Smooth muscle cell (in vitro differentiated cells): ENCODE measurements around the gene MAST2. TPM values are rescaled to one million over a fixed set of nuclear protein-coding genes. Genes with fewer than 3 reads are reported as not detected.

ENCODE experiments used
- DNase-seq: peaks from one replicate; lab custom pipeline; 2025; ENCODE audit not compliant: unreplicated experiment; lab: John Stamatoyannopoulos, UW
- H2AFZ ChIP-seq: fragments of 200-600 bp; sonication (generic); 2 replicates; pipeline ENCODE4 v1.6.0; 2016; ENCODE audit warnings: antibody characterized with exemption, low read depth, mild to moderate bottlenecking
- H3F3A ChIP-seq: fragments of 200-600 bp; sonication (generic); 2 replicates; pipeline ENCODE4 v1.6.0; 2017; ENCODE audit warnings: antibody characterized with exemption, low read depth
- H3K27ac ChIP-seq: fragments of 200-600 bp; sonication (generic); 2 replicates; pipeline ENCODE4 v1.5.1; 2016; ENCODE audit warnings: low read depth, mild to moderate bottlenecking
- H3K27me3 ChIP-seq: fragments of 200-600 bp; sonication (generic); 2 replicates; pipeline ENCODE4 v1.6.1; 2016; ENCODE audit warnings: low read depth, mild to moderate bottlenecking
- H3K36me3 ChIP-seq: fragments of 200-600 bp; sonication (generic); 2 replicates; pipeline ENCODE4 v1.5.1; 2016; ENCODE audit warnings: low read depth
- H3K4me1 ChIP-seq: fragments of 200-600 bp; sonication (generic); 2 replicates; pipeline ENCODE4 v1.5.1; 2016; ENCODE audit warnings: low read depth
- H3K4me2 ChIP-seq: fragments of 200-600 bp; sonication (generic); 2 replicates; pipeline ENCODE4 v1.6.0; 2016; ENCODE audit warnings: mild to moderate bottlenecking
- H3K4me3 ChIP-seq: fragments of 200-600 bp; sonication (generic); 2 replicates; pipeline ENCODE4 v1.5.1; 2016; ENCODE audit warnings: mild to moderate bottlenecking
- H3K79me2 ChIP-seq: fragments of 200-600 bp; sonication (generic); 2 replicates; pipeline ENCODE4 v1.6.0; 2016; ENCODE audit warnings: low read depth, mild to moderate bottlenecking
- H3K9ac ChIP-seq: fragments of 200-600 bp; sonication (generic); 2 replicates; pipeline ENCODE4 v1.6.0; 2016; ENCODE audit warnings: low read depth
- H3K9me3 ChIP-seq: fragments of 200-600 bp; sonication (generic); replicated peaks from 2 replicates; pipeline ENCODE4 v1.5.1; 2016; ENCODE audit warnings: low read depth
- H4K20me1 ChIP-seq: fragments of 200-600 bp; sonication (generic); 2 replicates; pipeline ENCODE4 v1.6.0; 2016; ENCODE audit warnings: low read depth
- WGBS: methylation state at CpG from one replicate; pipeline ENCODE4 v1.1.7; 2016; ENCODE audit warnings: low lambda C conversion rate; 5-methylcytosine and 5-hydroxymethylcytosine counted together
- polyA plus RNA-seq: library from polyadenylated mRNA; unstranded; fragments of >200 nt; fragmentation: Nextera tagmentation; extraction: Ambion mirVana; gene quantifications from 2 replicates; pipeline ENCODE4 v1.2.1, GENCODE V29; 2016
- total RNA-seq: library from RNA; depleted of rRNA; stranded (reverse); fragments of >200 nt; gene quantifications from 2 replicates; pipeline ENCODE4 v1.2.3, GENCODE V29; 2014
- TF ChIP-seq, protein P1 (sequence below): fragments of 200-600 bp; sonication (generic); IDR thresholded peaks from 2 replicates; pipeline ENCODE4 v1.5.1; 2017; ENCODE audit warnings: borderline replicate concordance, mild to moderate bottlenecking, antibody characterized with exemption; ENCODE audit not compliant: insufficient read depth, poor library complexity, severe bottlenecking

The MAST2 gene
- total and polyA plus RNA-seq, 2 experiments from 2014 or later: 18.4 to 26.2 TPM

DNA sequence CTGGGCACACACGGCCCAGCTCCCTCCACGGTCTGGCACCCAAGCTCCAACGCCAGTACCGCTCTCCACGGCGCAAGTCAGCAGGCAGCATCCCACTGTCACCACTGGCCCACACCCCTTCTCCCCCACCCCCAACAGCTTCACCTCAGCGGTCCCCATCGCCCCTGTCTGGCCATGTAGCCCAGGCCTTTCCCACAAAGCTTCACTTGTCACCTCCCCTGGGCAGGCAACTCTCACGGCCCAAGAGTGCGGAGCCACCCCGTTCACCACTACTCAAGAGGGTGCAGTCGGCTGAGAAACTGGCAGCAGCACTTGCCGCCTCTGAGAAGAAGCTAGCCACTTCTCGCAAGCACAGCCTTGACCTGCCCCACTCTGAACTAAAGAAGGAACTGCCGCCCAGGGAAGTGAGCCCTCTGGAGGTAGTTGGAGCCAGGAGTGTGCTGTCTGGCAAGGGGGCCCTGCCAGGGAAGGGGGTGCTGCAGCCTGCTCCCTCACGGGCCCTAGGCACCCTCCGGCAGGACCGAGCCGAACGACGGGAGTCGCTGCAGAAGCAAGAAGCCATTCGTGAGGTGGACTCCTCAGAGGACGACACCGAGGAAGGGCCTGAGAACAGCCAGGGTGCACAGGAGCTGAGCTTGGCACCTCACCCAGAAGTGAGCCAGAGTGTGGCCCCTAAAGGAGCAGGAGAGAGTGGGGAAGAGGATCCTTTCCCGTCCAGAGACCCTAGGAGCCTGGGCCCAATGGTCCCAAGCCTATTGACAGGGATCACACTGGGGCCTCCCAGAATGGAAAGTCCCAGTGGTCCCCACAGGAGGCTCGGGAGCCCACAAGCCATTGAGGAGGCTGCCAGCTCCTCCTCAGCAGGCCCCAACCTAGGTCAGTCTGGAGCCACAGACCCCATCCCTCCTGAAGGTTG is 231.4 kb downstream of the MAST2 start:
- H3K9ac ChIP-seq: no peak overlapping the region
- WGBS: 94% methylated on average over 27 of the region's 27 CpGs
- TF ChIP-seq, protein P1, sequence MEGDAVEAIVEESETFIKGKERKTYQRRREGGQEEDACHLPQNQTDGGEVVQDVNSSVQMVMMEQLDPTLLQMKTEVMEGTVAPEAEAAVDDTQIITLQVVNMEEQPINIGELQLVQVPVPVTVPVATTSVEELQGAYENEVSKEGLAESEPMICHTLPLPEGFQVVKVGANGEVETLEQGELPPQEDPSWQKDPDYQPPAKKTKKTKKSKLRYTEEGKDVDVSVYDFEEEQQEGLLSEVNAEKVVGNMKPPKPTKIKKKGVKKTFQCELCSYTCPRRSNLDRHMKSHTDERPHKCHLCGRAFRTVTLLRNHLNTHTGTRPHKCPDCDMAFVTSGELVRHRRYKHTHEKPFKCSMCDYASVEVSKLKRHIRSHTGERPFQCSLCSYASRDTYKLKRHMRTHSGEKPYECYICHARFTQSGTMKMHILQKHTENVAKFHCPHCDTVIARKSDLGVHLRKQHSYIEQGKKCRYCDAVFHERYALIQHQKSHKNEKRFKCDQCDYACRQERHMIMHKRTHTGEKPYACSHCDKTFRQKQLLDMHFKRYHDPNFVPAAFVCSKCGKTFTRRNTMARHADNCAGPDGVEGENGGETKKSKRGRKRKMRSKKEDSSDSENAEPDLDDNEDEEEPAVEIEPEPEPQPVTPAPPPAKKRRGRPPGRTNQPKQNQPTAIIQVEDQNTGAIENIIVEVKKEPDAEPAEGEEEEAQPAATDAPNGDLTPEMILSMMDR: no peak
- H3K27ac ChIP-seq: no peak overlapping the region
- no peaks in the 10 kb centered on the region for H3K36me3 ChIP-seq
- H3K9me3 ChIP-seq: no peaks in the 10 kb centered on the region
- H3K4me1 ChIP-seq: no peaks in the 10 kb centered on the region
- H3F3A ChIP-seq: peaks cover 5% of the 10 kb centered on the region
- no peaks in the 10 kb centered on the region for H3K79me2 ChIP-seq
- no peak for DNase-seq
- no peaks in the 10 kb centered on the region for H3K27me3 ChIP-seq
- no peak overlapping the region for H2AFZ ChIP-seq
- H3K4me2 ChIP-seq: no peak overlapping the region
- no peaks in the 10 kb centered on the region for H4K20me1 ChIP-seq
- no peak overlapping the region for H3K4me3 ChIP-seq

- Histone ChIP-seq H3K79me2 (no peaks in the 10 kb centered on the region), H3K27me3 (no peaks in the 10 kb centered on the region), H3K4me1 (no peaks in the 10 kb centered on the region), H3K4me2 (no peak overlapping the region), H3K27ac (no peak overlapping the region), H2AFZ (no peak overlapping the region), H3K4me3 (no peak overlapping the region), H3K9ac (no peak overlapping the region), H4K20me1 (no peaks in the 10 kb centered on the region), H3F3A (peaks cover 5% of the 10 kb centered on the region), H3K9me3 (no peaks in the 10 kb centered on the region), H3K36me3 (no peaks in the 10 kb centered on the region)
- DNase-seq: peak; percentile 61
- 42% methylated on average over 11 of the region's 11 CpGs for WGBS
- TF ChIP-seq, protein P1: peak; percentile 97
These were observed 233.8 kb downstream of the MAST2 start for GRCh38 chr1:46036894-46037839.

- DNase-seq: no peak
- Histone ChIP-seq H3K79me2 (no peaks in the 10 kb centered on the region), H3F3A (peaks cover 5% of the 10 kb centered on the region), H4K20me1 (no peaks in the 10 kb centered on the region), H3K4me1 (no peaks in the 10 kb centered on the region), H3K27ac (no peak overlapping the region), H3K36me3 (no peaks in the 10 kb centered on the region), H2AFZ (no peak overlapping the region), H3K4me3 (no peak overlapping the region), H3K4me2 (no peak overlapping the region), H3K9ac (no peak overlapping the region), H3K9me3 (no peaks in the 10 kb centered on the region), H3K27me3 (no peaks in the 10 kb centered on the region)
- WGBS: 85% methylated on average over 4 of the region's 4 CpGs
- TF ChIP-seq, protein P1: no peak
These were observed 236.2 kb downstream of the MAST2 start for GRCh38 chr1:46039571-46040052.
